Endodermal cell (in vitro differentiated cells): ENCODE measurements around the gene FRY. TPM values are rescaled to one million over a fixed set of nuclear protein-coding genes. Genes with fewer than 3 reads are reported as not detected.
A peak's percentile ranks its signal among the peaks of the same experiment; 100 is the strongest.

Experiments
- DNase-seq: peaks from one replicate; pipeline ENCODE4 v3.0.0-alpha.2; 2017
- H3K27ac ChIP-seq: 2 replicates; pipeline ENCODE4 v1.5.1; 2013; ENCODE audit warnings: mild to moderate bottlenecking, low read depth, low read length, moderate library complexity
- H3K27me3 ChIP-seq: 2 replicates; pipeline ENCODE4 v1.6.1; 2013; ENCODE audit warnings: mild to moderate bottlenecking, low read length, moderate library complexity; ENCODE audit not compliant: insufficient read depth, control insufficient read depth, poor library complexity, severe bottlenecking
- H3K36me3 ChIP-seq: 2 replicates; pipeline ENCODE4 v1.7.0; 2013; ENCODE audit warnings: mild to moderate bottlenecking, low read length, moderate library complexity; ENCODE audit not compliant: control insufficient read depth, insufficient read depth
- H3K4me1 ChIP-seq: one replicate; pipeline ENCODE4 v1.7.0; 2013; ENCODE audit warnings: low read length; ENCODE audit not compliant: control insufficient read depth, insufficient read depth
- H3K4me3 ChIP-seq: 2 replicates; pipeline ENCODE4 v1.5.1; 2013; ENCODE audit warnings: mild to moderate bottlenecking, low read length, moderate library complexity
- H3K9ac ChIP-seq: 2 replicates; pipeline ENCODE4 v1.6.1; 2013; ENCODE audit warnings: mild to moderate bottlenecking, low read length, moderate library complexity; ENCODE audit not compliant: poor library complexity, severe bottlenecking; ENCODE audit errors: extremely low read depth
- H3K9me3 ChIP-seq: 2 replicates; pipeline ENCODE4 v1.6.1; 2013; ENCODE audit warnings: mild to moderate bottlenecking, low read length, moderate library complexity; ENCODE audit not compliant: control insufficient read depth
- H3K27ac Mint-ChIP-seq: 2 replicates; pipeline ENCODE4 v1.8.0; 2020; ENCODE audit warnings: mixed read lengths
- H3K27me3 Mint-ChIP-seq: 2 replicates; pipeline ENCODE4 v1.8.0; 2021; ENCODE audit warnings: mild to moderate bottlenecking, mixed read lengths; ENCODE audit not compliant: insufficient read depth
- H3K36me3 Mint-ChIP-seq: 2 replicates; pipeline ENCODE4 v1.8.0; 2020; ENCODE audit warnings: low read depth, mixed read lengths
- H3K4me1 Mint-ChIP-seq: 2 replicates; pipeline ENCODE4 v1.8.0; 2020; ENCODE audit warnings: mixed read lengths
- H3K4me3 Mint-ChIP-seq: 2 replicates; pipeline ENCODE4 v1.8.0; 2020; ENCODE audit warnings: mild to moderate bottlenecking, moderate library complexity, mixed read lengths
- H3K9me3 Mint-ChIP-seq: 2 replicates; pipeline ENCODE4 v1.8.0; 2020; ENCODE audit warnings: mild to moderate bottlenecking, mixed read lengths
- CTCF ChIP-seq: fragments of 200-600 bp; sonication (generic); conservative IDR thresholded peaks from 2 replicates; pipeline ENCODE4 v1.5.0; 2021; ENCODE audit warnings: antibody characterized with exemption, mild to moderate bottlenecking
- WGBS, 2 experiments: methylation state at CpG; one replicate each; pipeline versions ENCODE4 v1.1.5 to v1.1.7; 2013; ENCODE audit warnings: missing lambda C conversion rate in 2 of 2, mixed read lengths in 1 of 2; ENCODE audit not compliant: insufficient coverage in 1 of 2, insufficient read length in 1 of 2; 5-methylcytosine and 5-hydroxymethylcytosine counted together
- total RNA-seq, 2 donors: library from RNA; stranded (reverse); fragmentation: NEBNext Ultra II Directional in 1 of 2; extraction: Animal tissue kit (Norgen Biotek cat#: 25700) in 1 of 2; gene quantifications; 2 replicates in 1 of 2; 3 replicates in 1 of 2; pipeline ENCODE4 v1.2.1, GENCODE V29; 2021

Gene FRY
- total RNA-seq, 2 donors from 2014 or later = 20.1 to 30.8 TPM

- no peak overlapping the region for H3K9ac ChIP-seq
These were observed 249.5 kb downstream of the FRY start for GRCh38 chr13:32281096-32281495.

GRCh38 chr13:32282096-32282711 lies 250.6 kb downstream of the FRY start:
- H3K27ac ChIP-seq = no peak overlapping the region
- H3K9me3 Mint-ChIP-seq = no peaks in the 10 kb centered on the region
- no peak overlapping the region for H3K4me3 ChIP-seq
- H3K27me3 ChIP-seq = no peaks in the 10 kb centered on the region
- no peaks in the 10 kb centered on the region for H3K9me3 ChIP-seq
- H3K36me3 Mint-ChIP-seq = no peaks in the 10 kb centered on the region
- H3K27me3 Mint-ChIP-seq = no peaks in the 10 kb centered on the region
- H3K36me3 ChIP-seq = no peaks in the 10 kb centered on the region
- peaks cover 12% of the 10 kb centered on the region for H3K4me1 Mint-ChIP-seq
- no peak for TF ChIP-seq CTCF
- H3K4me3 Mint-ChIP-seq = no peak overlapping the region
- DNase-seq = no peak
- no peak overlapping the region for H3K9ac ChIP-seq
- peaks cover 4% of the 10 kb centered on the region for H3K4me1 ChIP-seq
- 80 to 100% methylated on average over 1 to 2 of the region's 2 CpGs for WGBS, 2 experiments
- H3K27ac Mint-ChIP-seq = no peak overlapping the region

More at GRCh38 chr13:32281096-32281495, 249.5 kb downstream of the FRY start:
- Histone ChIP-seq H3K27me3 (no peaks in the 10 kb centered on the region), H3K4me1 (peaks cover 4% of the 10 kb centered on the region), H3K36me3 (no peaks in the 10 kb centered on the region), H3K4me3 (no peak overlapping the region), H3K9me3 (no peaks in the 10 kb centered on the region), H3K27ac (no peak overlapping the region)
- WGBS, 2 experiments = 95 to 100% methylated on average over 1 of the region's 1 CpG
- Mint-ChIP-seq H3K4me3 (no peak overlapping the region), H3K9me3 (no peaks in the 10 kb centered on the region), H3K27ac (no peak overlapping the region), H3K27me3 (no peaks in the 10 kb centered on the region), H3K4me1 (peaks cover 12% of the 10 kb centered on the region), H3K36me3 (no peaks in the 10 kb centered on the region)
- DNase-seq = no peak
- TF ChIP-seq CTCF = no peak

- H3K27me3 ChIP-seq = no peaks in the 10 kb centered on the region
- H3K36me3 Mint-ChIP-seq = no peaks in the 10 kb centered on the region
- WGBS, 2 experiments = 66 to 86% methylated on average over 5 to 6 of the region's 6 CpGs
- no peak for DNase-seq
- no peaks in the 10 kb centered on the region for H3K27me3 Mint-ChIP-seq
- peak overlapping the region; percentile 20 for H3K27ac ChIP-seq
- no peak overlapping the region for H3K4me3 ChIP-seq
- H3K9me3 ChIP-seq = no peaks in the 10 kb centered on the region
- no peak overlapping the region for H3K27ac Mint-ChIP-seq
- no peak overlapping the region for H3K4me3 Mint-ChIP-seq
- H3K9ac ChIP-seq = no peak overlapping the region
- no peak for TF ChIP-seq CTCF
- no peaks in the 10 kb centered on the region for H3K36me3 ChIP-seq
- H3K4me1 Mint-ChIP-seq = peaks cover 4% of the 10 kb centered on the region
- H3K4me1 ChIP-seq = no peaks in the 10 kb centered on the region
- no peaks in the 10 kb centered on the region for H3K9me3 Mint-ChIP-seq
These were observed 253.5 kb downstream of the FRY start for GRCh38 chr13:32284927-32285632.
